Stimulated activated CD4-positive, alpha-beta T cell treated with anti-CD3 and anti-CD28 coated beads, TNF-alpha, amount 100 ng/mL, for 48 hours (primary cell): ENCODE measurements around the gene SFTPB.
"Not testable (repeated sequence)": the region's sequence is repeated elsewhere in the genome, so short reads cannot be mapped to it uniquely, and the experiment has no call there.

ENCODE experiments used
- DNase-seq, 3 donors: peaks; one replicate each; pipeline ENCODE4 v3.0.0-alpha.2; 2020; ENCODE audit warnings: low read depth in 3 of 3

SFTPB gene

GRCh38 chr2:85675866-85676548 lies 8.0 kb upstream of the SFTPB start:
- no peak for DNase-seq

DNA sequence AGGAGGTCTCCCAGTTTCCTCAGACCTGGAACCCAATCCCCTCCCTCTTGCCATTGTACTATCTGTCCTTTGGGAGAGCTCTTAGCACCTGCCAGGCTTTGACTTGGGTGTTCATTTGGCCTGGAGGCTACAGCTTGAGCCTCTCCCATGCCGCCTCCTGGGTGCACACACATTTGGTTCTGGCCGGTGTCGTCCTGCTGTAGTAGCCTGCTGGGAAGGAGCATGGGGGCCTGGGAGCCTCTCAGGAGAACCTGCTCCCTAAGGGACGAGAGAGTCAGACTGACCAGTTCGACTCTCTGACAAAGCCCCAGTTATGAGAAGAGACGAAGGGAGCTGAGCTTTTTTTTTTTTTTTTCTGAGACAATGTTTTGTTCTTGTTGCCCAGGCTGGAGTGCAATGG lies 7.4 kb upstream of the SFTPB start:
- no peak for DNase-seq

GRCh38 chr2:85674417-85674816 lies 6.4 kb upstream of the SFTPB start:
- no peak for DNase-seq

DNA sequence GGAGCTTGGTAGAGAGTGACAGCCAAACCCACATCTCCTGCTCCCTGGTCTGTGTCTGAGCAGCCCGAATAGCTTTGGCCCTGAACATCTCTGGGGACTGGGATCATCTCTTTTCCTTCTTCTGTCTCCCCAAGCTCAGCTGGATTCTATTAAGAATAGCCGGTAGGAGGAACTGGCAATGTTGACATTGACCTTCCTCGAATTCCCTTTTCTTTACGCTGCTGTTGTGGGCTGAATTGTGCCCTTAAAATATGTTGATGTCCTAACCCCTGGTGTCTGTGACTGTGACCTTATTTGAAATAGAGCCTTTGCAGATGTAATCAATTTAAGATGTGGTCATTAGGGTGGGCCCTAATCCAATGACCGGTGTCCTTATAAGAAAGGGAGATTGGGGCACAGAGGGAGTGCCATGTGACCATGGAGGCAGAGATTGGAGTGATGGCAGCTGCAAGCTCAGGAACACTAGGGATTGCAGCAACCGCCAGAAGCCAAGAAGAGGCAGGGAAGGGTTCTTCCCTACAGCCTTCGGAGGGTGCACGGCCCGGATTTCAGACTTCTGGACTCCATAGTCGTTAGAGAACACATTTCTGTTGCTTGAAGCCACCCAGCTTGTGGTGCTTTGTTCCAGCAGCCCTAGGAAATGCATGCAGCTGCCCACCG lies 5.8 kb upstream of the SFTPB start:
- DNase-seq: no peak

DNA sequence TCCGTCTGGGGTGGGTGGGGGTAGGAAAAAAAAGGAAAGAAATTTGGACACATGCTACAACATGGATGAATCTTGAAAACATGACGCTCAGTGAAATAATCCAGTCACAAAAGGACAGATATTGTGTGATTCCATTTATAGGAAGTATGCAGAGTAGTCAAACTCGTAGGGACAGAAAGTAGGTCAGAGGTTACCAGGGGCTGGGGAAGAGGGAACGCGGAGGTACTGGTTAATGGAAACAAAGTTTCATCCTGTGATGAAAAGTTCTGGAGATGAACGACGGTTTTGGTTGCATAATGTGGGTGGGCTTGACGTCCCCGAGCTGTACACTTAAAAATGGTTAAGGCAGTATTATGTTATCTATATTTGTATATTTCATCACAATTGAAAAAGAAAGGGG lies 4.5 kb upstream of the SFTPB start:
- no peak for DNase-seq

DNA sequence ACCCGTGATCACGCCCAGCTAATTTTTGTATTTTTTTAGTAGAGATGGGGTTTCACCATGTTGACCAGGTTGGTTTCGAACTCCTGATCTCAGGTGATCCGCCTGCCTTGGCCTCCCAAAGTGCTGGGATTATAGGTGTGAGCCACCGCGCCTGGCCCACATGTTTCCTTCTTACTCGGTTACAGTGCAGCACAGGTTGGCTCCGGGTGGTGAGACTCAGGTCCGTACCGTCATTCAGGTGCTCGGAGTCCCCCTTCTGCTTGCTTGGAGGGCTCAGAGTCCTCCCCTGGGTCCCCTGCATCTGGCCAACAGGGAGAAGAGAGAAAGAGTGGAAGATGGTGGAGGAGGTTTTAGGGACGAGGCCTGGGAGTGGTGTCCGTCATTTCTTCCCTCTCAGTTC lies 2.4 kb upstream of the SFTPB start:
- DNase-seq: not testable (repeated sequence)

DNA sequence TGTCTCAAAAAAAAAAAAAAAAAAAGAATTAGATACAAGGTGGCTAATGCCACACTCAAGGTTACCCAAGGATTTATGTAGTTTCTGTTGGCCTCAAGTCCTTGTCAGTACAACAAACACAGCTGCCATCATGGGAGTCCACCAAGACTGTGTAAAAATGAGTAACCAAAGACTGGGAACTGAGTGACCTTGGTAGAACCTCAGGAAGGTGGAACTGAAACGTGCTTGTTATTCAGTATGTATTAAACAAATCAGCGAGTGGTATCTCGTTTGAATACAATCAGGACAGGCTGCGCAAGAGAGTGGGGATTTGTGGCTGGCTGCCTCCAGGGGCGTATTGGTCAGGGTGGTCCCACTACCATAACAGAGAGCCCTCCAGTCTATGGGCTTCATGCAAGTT lies 1.6 kb upstream of the SFTPB start:
- no peak for DNase-seq

DNA sequence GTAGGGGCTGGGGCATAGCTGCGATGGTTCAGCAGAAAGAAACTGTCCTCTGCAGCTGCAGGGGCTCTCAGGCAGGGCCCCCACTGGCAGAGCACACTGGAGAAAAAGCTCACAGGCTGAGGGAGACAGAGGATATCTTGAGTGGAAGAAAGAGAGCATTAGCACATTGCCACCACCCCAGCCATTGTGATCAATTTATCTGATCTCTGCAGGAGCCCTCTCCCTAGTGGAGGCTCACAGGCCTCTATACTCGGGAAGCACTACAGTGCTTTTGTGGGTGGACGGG lies 801 bp upstream of the SFTPB start:
- no peak for DNase-seq

DNA sequence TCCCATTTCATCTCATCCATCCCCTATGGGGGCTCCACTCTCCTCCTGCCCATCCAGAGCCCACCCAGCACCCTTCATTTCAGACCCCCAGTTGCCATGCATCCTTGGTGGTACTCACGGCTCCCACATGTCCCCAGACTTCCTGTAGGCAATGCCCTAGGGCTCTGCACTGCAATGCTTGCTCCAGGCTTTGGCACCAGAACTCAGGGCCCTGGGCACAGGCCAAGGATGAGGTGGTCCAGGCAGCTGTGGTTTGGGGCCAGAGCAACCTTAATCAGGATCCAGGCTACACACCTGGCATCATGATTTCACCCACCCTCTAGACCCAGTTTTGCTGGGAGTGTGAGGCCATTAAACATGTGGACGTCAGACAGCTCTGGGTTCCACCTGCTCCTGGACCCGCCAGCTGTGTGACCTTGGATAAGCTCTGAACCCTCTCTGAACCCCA lies 414 bp downstream of the SFTPB start:
- DNase-seq: no peak

DNA sequence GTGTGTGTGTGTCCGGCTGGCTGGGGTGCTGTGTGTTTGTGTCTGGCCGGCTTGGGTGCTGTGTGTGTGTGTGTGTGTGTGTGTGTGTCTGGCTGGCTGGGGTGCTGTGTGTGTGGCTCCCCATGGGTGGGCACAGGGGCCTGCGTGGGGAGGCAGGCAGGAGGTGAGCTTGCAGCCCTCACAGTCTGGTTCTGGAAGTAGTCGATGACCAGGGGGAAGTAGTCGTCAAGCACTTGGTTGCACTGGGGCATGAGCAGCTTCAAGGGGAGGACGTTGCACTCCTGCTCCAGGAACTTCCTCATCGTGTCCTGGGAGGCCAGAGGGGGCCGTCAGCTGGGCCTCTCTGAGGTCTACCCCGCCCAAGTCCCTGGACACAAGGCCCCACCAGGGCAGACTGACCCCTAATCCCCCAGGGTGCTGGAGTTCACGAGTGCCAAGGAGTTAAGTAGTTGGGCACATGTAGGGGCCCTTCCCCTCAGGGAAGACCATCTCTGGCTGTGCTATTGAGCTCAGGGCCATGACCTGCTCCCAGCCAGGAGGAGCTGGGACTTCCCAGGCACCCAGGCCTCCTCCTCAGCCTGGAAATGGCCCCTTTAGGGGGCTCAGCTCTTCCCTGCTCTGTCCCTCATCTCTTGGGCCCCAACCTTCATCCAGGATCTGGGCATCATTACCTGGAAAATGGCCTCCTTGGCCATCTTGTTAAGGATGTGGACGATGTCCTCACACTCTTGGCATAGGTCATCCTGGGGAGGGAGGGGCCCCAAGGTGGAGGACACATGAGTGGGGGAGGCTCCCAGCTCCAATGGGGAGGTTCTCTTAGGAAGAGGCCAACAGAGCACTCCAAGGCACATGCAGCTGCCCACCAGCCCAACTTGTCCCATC lies 1.3 kb downstream of the SFTPB start:
- DNase-seq: no peak

- DNase-seq: no peak
Measured at GRCh38 chr2:85666016-85666415, 2.0 kb downstream of the SFTPB start.

DNA sequence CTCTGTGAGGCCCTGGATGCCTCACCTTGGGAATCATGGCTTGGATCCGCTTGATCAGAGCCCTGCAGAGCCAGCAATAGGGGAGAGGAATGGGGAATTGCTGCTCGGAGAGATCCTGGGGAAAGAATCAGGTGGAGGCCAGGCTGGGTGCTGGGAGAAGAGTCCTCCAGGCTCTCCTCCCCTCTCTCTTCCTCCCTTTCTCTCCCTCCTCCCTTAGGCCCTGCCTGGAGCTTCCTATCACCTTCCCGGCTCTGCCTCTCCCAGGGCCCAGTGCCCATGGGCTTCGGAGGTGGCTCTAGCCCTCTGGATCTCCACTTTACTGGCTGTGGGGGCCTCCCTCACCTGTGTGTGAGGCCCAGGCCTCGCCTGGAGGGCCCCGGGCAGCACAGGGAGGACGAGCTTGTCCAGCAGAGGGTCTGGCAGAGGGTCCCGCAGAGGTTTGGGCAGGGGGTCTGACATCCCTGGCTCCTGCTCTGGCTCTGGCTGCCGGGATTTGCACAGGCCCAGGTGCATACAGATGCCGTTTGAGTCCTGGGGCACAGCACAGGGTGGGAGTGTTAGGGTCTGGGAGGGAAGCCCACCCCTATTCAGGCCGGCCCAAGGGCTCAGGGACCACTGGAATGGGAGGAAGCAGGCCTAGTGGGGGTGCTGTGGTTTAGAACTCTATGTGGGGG lies 2.6 kb downstream of the SFTPB start:
- DNase-seq: no peak

GRCh38 chr2:85663594-85664565 lies 4.1 kb downstream of the SFTPB start:
- no peak for DNase-seq

- DNase-seq: no peak
Measured at GRCh38 chr2:85662899-85663593, 5.0 kb downstream of the SFTPB start.

- no peak for DNase-seq
Measured at GRCh38 chr2:85661139-85661858, 6.7 kb downstream of the SFTPB start.

DNA sequence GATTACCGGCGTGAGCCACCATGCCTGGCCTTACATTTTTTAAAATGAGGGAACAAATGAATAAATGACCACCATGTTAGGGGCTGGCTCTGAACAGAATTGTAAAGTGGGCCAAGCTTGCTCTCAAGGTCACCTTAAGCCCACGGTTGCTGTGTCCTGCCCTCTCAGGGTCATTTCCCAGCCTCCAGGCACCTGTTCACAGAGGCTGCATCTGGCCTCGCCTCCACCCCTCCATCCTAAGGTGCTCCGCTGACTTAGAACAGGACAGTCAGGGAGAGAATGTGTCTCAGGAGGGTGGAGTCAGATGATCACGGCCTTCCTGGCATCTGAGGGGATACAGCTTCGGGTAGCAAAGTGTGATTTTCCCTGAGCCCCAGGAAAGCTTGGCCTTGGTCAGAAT lies 7.3 kb downstream of the SFTPB start:
- DNase-seq: no peak

DNA sequence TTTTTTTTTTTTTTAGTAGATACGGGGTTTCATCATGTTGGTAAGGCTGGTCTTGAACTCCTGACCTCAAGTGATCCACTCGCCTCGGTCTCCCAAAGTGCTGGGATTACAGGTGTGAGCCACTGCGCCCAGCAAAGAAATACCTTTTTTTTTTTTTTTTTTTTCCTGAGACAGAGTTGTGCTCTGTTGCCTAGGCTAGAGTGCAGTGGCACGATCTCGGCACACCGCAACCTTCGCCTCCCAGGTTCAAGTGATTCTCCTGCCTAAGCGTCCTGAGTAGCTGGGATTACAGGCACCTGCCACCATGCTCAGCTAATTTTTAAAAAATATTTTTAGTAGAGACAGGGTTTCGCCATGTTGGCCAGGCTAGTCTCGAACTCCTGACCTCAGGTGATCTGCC lies 7.7 kb downstream of the SFTPB start:
- not testable (repeated sequence) for DNase-seq

- no peak for DNase-seq
Measured at GRCh38 chr2:85659324-85659981, 8.5 kb downstream of the SFTPB start.

- DNase-seq: not testable (repeated sequence)
Measured at GRCh38 chr2:85657399-85657798, 10.6 kb downstream of the SFTPB start.
